ENCODE data around the gene GRID2. TPM values are rescaled to one million over a fixed set of nuclear protein-coding genes. Genes with fewer than 3 reads are reported as not detected.

The GRID2 gene
- total RNA-seq, 1 experiment from 2014 or later = 2.2 TPM

DNA sequence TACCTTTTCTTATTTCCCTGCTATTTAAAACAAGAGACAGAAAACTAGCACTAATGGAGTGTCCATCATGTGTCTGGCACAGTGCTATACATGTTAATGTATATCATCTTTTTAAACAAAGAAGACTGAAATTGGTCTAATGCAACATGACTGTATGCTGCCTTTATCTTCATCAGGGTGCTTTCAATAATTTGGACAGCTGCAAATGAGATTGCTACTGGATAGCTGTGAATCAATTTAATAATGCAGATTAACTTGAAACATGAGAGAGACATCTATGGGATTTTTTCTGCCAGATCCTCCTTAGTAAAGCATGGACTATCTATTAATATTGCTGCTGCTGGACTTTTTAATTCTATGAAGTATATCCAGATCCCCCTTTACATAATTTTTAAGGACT is 1269.5 kb downstream of the GRID2 start:
- Histone ChIP-seq H3K36me3 (ENCODE audit: low read depth, low read length) (no peaks in the 10 kb centered on the region), H3K9me3 (ENCODE audit: low read length) (no peaks in the 10 kb centered on the region), H2AFZ (ENCODE audit: low read length) (no peak overlapping the region), H3K9me2 (replicated peaks; ENCODE audit: low read length) (no peaks in the 10 kb centered on the region), H3K4me1 (ENCODE audit: insufficient read depth, low read length) (no peaks in the 10 kb centered on the region), H3K79me2 (ENCODE audit: low read length) (no peaks in the 10 kb centered on the region), H3K4me2 (ENCODE audit: low read length) (no peak overlapping the region), H3F3A (ENCODE audit: low read length, unreplicated experiment) (no peaks in the 10 kb centered on the region), H3K27ac (ENCODE audit: low read length) (no peak overlapping the region), H3K4me3 (ENCODE audit: low read length) (no peak overlapping the region), H4K20me1 (ENCODE audit: low read length) (no peaks in the 10 kb centered on the region), H3K9ac (ENCODE audit: low read length) (no peak overlapping the region), H3K27me3 (ENCODE audit: low read length) (no peaks in the 10 kb centered on the region)
- TF ChIP-seq, protein P1, sequence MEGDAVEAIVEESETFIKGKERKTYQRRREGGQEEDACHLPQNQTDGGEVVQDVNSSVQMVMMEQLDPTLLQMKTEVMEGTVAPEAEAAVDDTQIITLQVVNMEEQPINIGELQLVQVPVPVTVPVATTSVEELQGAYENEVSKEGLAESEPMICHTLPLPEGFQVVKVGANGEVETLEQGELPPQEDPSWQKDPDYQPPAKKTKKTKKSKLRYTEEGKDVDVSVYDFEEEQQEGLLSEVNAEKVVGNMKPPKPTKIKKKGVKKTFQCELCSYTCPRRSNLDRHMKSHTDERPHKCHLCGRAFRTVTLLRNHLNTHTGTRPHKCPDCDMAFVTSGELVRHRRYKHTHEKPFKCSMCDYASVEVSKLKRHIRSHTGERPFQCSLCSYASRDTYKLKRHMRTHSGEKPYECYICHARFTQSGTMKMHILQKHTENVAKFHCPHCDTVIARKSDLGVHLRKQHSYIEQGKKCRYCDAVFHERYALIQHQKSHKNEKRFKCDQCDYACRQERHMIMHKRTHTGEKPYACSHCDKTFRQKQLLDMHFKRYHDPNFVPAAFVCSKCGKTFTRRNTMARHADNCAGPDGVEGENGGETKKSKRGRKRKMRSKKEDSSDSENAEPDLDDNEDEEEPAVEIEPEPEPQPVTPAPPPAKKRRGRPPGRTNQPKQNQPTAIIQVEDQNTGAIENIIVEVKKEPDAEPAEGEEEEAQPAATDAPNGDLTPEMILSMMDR (conservative IDR thresholded peaks at IDR 0.05; ENCODE audit: low read depth, low read length) = no peak
- no peak for TF ChIP-seq EZH2phosphoT487 (IDR thresholded peaks at IDR 0.05; ENCODE audit: borderline replicate concordance, low read length)
- no peak for TF ChIP-seq EZH2 (IDR thresholded peaks at IDR 0.05; ENCODE audit: low read length, unreplicated experiment)
- no TSS peak for BruUV-seq (replicated peaks)
- CTCF ChIA-PET = no interaction called here
- DNase-seq = no peak
- POLR2A ChIA-PET (ENCODE audit: unreplicated experiment) = no interaction called here
- ATAC-seq = no peak
- intact Hi-C loops (cut with micrococcal nuclease) = no loop called here

DNA sequence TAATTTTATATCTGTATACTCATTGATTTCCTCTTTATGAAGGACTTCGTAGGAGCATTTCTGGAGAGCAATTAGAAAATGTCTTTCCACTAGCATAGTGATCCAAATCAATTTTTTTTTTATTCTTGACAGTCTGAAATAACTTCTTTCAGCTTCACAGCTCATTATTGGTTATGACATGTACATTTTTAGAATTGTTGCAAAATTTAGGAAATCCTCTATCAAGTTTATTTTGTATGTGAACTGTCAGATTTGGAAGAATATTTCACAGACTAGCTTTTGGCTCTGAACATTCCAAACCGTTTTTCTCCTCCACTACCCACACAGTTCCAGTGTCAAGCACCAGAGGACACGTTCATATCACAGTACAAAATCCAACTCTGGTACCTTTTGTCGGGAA is 1275.2 kb downstream of the GRID2 start:
- Histone ChIP-seq H3K9me2 (replicated peaks; ENCODE audit: low read length) (no peaks in the 10 kb centered on the region), H3K4me3 (ENCODE audit: low read length) (no peak overlapping the region), H3K9me3 (ENCODE audit: low read length) (no peaks in the 10 kb centered on the region), H3K4me2 (ENCODE audit: low read length) (no peak overlapping the region), H3K9ac (ENCODE audit: low read length) (no peak overlapping the region), H3F3A (ENCODE audit: low read length, unreplicated experiment) (no peaks in the 10 kb centered on the region), H4K20me1 (ENCODE audit: low read length) (no peaks in the 10 kb centered on the region), H2AFZ (ENCODE audit: low read length) (no peak overlapping the region), H3K27ac (ENCODE audit: low read length) (no peak overlapping the region), H3K27me3 (ENCODE audit: low read length) (no peaks in the 10 kb centered on the region), H3K79me2 (ENCODE audit: low read length) (no peaks in the 10 kb centered on the region), H3K4me1 (ENCODE audit: insufficient read depth, low read length) (no peaks in the 10 kb centered on the region), H3K36me3 (ENCODE audit: low read depth, low read length) (no peaks in the 10 kb centered on the region)
- CTCF ChIA-PET = interaction anchor here (0.6 kb wide), 1 partner anchor 358 kb away, joined by 3 read pairs; no protein-coding TSS in a partner anchor
- POLR2A ChIA-PET (ENCODE audit: unreplicated experiment) = no interaction called here
- TF ChIP-seq EZH2 (IDR thresholded peaks at IDR 0.05; ENCODE audit: low read length, unreplicated experiment) (no peak), EZH2phosphoT487 (IDR thresholded peaks at IDR 0.05; ENCODE audit: borderline replicate concordance, low read length) (no peak)
- TF ChIP-seq, protein P1 (conservative IDR thresholded peaks at IDR 0.05; ENCODE audit: low read depth, low read length) = no peak
- DNase-seq (no peak), ATAC-seq (no peak)
- BruUV-seq (replicated peaks) = no TSS peak
- intact Hi-C loops (cut with micrococcal nuclease) = no loop called here

DNA sequence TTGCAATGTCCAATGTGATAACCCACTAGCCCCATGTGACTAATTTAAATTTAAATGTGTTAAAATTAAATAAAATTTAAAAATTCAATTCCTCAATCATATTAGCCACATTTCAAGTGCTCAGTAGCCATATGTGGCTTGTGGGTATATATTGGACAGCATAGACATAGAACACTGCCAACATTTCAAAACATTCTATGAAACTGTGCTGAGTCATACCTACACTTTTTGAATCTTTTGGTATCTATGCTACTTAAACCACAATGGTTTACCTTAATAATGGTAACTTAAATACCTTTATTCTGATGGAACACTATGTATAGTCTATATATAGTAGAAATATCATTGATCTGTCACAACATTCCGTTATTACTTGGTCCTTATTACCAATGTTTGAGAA is 1301.4 kb downstream of the GRID2 start:
- H3K4me2 ChIP-seq (ENCODE audit: low read length) = no peak overlapping the region
- no TSS peak for BruUV-seq (replicated peaks)
- H2AFZ ChIP-seq (ENCODE audit: low read length) = no peak overlapping the region
- no peaks in the 10 kb centered on the region for H4K20me1 ChIP-seq (ENCODE audit: low read length)
- H3K79me2 ChIP-seq (ENCODE audit: low read length) = no peaks in the 10 kb centered on the region
- H3K36me3 ChIP-seq (ENCODE audit: low read depth, low read length) = no peaks in the 10 kb centered on the region
- no peaks in the 10 kb centered on the region; the same call in 1 of the 2 replicates for H3K4me1 ChIP-seq (ENCODE audit: insufficient read depth, low read length)
- no peaks in the 10 kb centered on the region for H3F3A ChIP-seq (ENCODE audit: low read length, unreplicated experiment)
- ATAC-seq (peak; percentile 65), DNase-seq (peak; percentile 52)
- no peak overlapping the region for H3K9ac ChIP-seq (ENCODE audit: low read length)
- no peaks in the 10 kb centered on the region for H3K9me3 ChIP-seq (ENCODE audit: low read length)
- POLR2A ChIA-PET (ENCODE audit: unreplicated experiment) = no interaction called here
- H3K27me3 ChIP-seq (ENCODE audit: low read length) = no peaks in the 10 kb centered on the region
- no peak overlapping the region for H3K4me3 ChIP-seq (ENCODE audit: low read length)
- CTCF ChIA-PET = no interaction called here
- intact Hi-C loops (cut with micrococcal nuclease) = no loop called here
- H3K9me2 ChIP-seq (replicated peaks; ENCODE audit: low read length) = no peaks in the 10 kb centered on the region
- no peak overlapping the region for H3K27ac ChIP-seq (ENCODE audit: low read length)
- TF ChIP-seq EZH2 (IDR thresholded peaks at IDR 0.05; ENCODE audit: low read length, unreplicated experiment) = no peak
- TF ChIP-seq, protein P1 (conservative IDR thresholded peaks at IDR 0.05; ENCODE audit: low read depth, low read length) = no peak
- TF ChIP-seq EZH2phosphoT487 (IDR thresholded peaks at IDR 0.05; ENCODE audit: borderline replicate concordance, low read length) = no peak
